ENCODE data around the gene CAPN5. TPM values are rescaled to one million over a fixed set of nuclear protein-coding genes. Genes with fewer than 3 reads are reported as not detected.

The CAPN5 gene
- total RNA-seq, 1 donor from 2014 or later: 7.2 TPM

- Histone ChIP-seq H3K36me3 (no peaks in the 10 kb centered on the region), H3K9me3 (no peaks in the 10 kb centered on the region), H3K27ac (no peak overlapping the region), H3K4me3 (no peak overlapping the region), H3K27me3 (ENCODE audit: low read depth) (peaks cover 7% of the 10 kb centered on the region), H3K4me1 (no peaks in the 10 kb centered on the region)
- peak; percentile 5 to 29 for ATAC-seq
- peak; percentile 44 for DNase-seq
- intact Hi-C loops (cut with DNase I): no loop called here
- TF ChIP-seq CTCF (IDR thresholded peaks at IDR 0.05): no peak
These were observed 85.2 kb downstream of the CAPN5 start for GRCh38 chr11:77151804-77152509.

- Histone ChIP-seq H3K4me1 (no peaks in the 10 kb centered on the region), H3K9me3 (no peaks in the 10 kb centered on the region), H3K4me3 (no peak overlapping the region), H3K27ac (no peak overlapping the region), H3K36me3 (no peaks in the 10 kb centered on the region), H3K27me3 (ENCODE audit: low read depth) (peaks cover 2% of the 10 kb centered on the region)
- no peak for TF ChIP-seq CTCF (IDR thresholded peaks at IDR 0.05)
- no peak for ATAC-seq
- DNase-seq: no peak
- intact Hi-C loops (cut with DNase I): no loop called here
These were observed 86.1 kb downstream of the CAPN5 start for GRCh38 chr11:77152846-77153245.

GRCh38 chr11:77153276-77154185 lies 86.8 kb downstream of the CAPN5 start:
- Histone ChIP-seq H3K4me1 (no peaks in the 10 kb centered on the region), H3K36me3 (no peaks in the 10 kb centered on the region), H3K4me3 (no peak overlapping the region), H3K27me3 (ENCODE audit: low read depth) (no peaks in the 10 kb centered on the region), H3K27ac (no peak overlapping the region), H3K9me3 (no peaks in the 10 kb centered on the region)
- DNase-seq: no peak
- no peak for ATAC-seq
- no peak for TF ChIP-seq CTCF (IDR thresholded peaks at IDR 0.05)
- intact Hi-C loops (cut with DNase I): no loop called here

GRCh38 chr11:77154381-77155081 lies 87.8 kb downstream of the CAPN5 start:
- no peak for DNase-seq
- Histone ChIP-seq H3K27me3 (ENCODE audit: low read depth) (no peaks in the 10 kb centered on the region), H3K9me3 (no peaks in the 10 kb centered on the region), H3K27ac (no peak overlapping the region), H3K36me3 (no peaks in the 10 kb centered on the region), H3K4me3 (no peak overlapping the region), H3K4me1 (no peaks in the 10 kb centered on the region)
- peak in 1 of 2 donors; percentile 7 for ATAC-seq
- no peak for TF ChIP-seq CTCF (IDR thresholded peaks at IDR 0.05)
- intact Hi-C loops (cut with DNase I): no loop called here

- no peak for DNase-seq
- H3K27me3 ChIP-seq (ENCODE audit: low read depth): no peaks in the 10 kb centered on the region
- TF ChIP-seq CTCF (IDR thresholded peaks at IDR 0.05): no peak
- H3K9me3 ChIP-seq: no peaks in the 10 kb centered on the region
- no peaks in the 10 kb centered on the region for H3K4me1 ChIP-seq
- H3K36me3 ChIP-seq: no peaks in the 10 kb centered on the region
- intact Hi-C loops (cut with DNase I): no loop called here
- H3K27ac ChIP-seq: no peak overlapping the region
- no peak overlapping the region for H3K4me3 ChIP-seq
- ATAC-seq: peak in 1 of 2 donors; percentile 4
These were observed 88.3 kb downstream of the CAPN5 start for GRCh38 chr11:77155082-77155475.

All from lower lobe of right lung (tissue), 2 donors.